T follicular helper cell (primary cell): ENCODE data around the gene LIX1.

Source experiments
- DNase-seq: peaks from one replicate; pipeline ENCODE4 v3.0.0-alpha.2; 2020; ENCODE audit warnings: low read depth

The LIX1 gene

DNA sequence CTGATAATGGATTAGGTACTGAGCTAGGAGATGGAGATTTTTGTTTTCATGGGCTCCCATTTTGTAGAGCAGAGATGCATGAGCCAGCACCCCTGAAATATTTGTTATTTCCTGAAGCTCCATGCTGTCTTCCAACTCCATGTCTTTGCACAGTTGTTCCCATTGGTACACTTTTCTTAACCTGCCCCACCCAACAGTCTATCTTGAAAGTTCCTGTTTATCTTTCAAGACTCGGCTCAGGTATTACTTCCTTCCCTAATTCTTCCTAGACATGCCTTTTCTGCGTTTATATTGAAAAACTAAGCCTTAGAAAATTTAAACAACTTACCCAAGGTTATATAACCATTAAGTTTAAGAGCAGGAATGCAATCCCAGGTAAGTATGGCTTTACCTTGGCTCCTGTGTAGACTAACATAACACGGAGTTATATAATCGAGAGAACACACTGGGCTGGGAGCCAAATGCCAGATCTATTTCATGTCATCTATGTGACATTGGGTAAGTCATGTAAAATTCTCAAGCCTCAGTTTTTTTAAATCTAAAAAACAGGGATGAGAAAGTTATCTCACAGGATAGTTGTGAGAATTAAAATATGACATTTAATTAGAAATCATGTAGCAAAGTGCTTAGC lies 67.4 kb downstream of the LIX1 start:
- no peak for DNase-seq

- DNase-seq = no peak
Observed at GRCh38 chr5:97073420-97073819, 69.0 kb downstream of the LIX1 start.

- DNase-seq = no peak
Observed at GRCh38 chr5:97072696-97073095, 69.7 kb downstream of the LIX1 start.

GRCh38 chr5:97071993-97072392 lies 70.4 kb downstream of the LIX1 start:
- no peak for DNase-seq

- no peak for DNase-seq
Observed at GRCh38 chr5:97071101-97071500, 71.3 kb downstream of the LIX1 start.

- no peak for DNase-seq
Observed at GRCh38 chr5:97070234-97070633, 72.2 kb downstream of the LIX1 start.

- no peak for DNase-seq
Observed at GRCh38 chr5:97067296-97067850, 75.0 kb downstream of the LIX1 start.

GRCh38 chr5:97065475-97065874 lies 76.9 kb downstream of the LIX1 start:
- DNase-seq = no peak

- DNase-seq = no peak
Observed at GRCh38 chr5:97063251-97063650, 79.2 kb downstream of the LIX1 start.

GRCh38 chr5:97062046-97062445 lies 80.4 kb downstream of the LIX1 start:
- DNase-seq = no peak

- no peak for DNase-seq
Observed at GRCh38 chr5:97056263-97056662, 86.1 kb downstream of the LIX1 start.

GRCh38 chr5:97049175-97049574 lies 93.2 kb downstream of the LIX1 start:
- DNase-seq = no peak

- no peak for DNase-seq
Observed at GRCh38 chr5:97047076-97047475, 95.3 kb downstream of the LIX1 start.

DNA sequence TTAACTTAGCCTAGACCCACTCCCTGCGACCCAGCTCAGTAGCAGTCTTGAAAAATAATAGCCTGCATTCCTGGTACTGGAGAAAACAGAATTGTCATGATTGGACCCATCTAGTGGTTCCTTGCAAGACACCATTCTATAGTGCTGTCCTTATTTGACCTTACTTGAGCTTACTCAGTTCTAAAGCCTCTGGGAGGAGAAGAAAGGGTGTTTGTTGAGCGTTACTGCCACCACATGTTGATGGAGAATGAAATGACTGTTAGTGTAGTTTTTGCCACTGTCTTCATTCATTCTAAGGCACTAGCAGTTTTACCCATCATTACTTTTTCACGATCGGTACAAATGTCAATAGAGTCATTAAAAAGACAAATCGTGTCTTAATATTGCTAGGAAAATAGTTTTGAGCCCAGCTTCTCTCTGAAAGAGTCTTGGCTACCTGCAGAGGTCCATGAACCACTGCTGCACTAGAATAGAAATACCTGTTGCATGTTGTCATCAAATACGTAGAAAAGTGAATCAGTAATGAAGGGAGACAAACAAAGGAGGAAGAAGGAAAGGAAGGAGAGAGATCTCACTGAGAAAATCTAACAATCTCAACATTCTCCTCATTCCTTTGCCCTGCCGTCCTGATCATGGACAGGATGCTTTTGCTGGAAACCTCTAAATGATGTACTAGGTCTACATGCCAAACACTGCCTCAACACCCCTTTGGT lies 96.0 kb downstream of the LIX1 start:
- no peak for DNase-seq

DNA sequence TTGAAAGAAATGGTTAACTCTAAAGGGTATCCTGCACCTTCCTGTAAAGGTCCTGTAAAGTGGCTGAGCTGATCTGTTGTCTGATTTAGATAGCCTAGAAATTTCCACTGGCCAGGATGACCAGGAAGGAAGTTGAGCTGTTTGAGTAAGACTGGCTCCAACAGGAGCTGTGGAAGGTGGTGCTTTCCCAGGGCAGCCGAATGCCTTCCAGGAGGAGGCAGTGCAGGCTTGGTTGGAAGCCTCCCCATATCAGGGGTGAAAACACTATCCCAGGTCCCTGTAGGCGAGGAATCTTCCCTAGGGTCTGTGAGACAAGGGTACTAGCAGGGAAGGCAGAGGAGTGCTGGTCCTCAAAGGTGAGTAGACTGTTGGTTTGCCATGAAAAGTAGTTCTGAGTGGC lies 98.4 kb downstream of the LIX1 start:
- DNase-seq = no peak

- no peak for DNase-seq
Observed at GRCh38 chr5:97043511-97043910, 98.9 kb downstream of the LIX1 start.

DNA sequence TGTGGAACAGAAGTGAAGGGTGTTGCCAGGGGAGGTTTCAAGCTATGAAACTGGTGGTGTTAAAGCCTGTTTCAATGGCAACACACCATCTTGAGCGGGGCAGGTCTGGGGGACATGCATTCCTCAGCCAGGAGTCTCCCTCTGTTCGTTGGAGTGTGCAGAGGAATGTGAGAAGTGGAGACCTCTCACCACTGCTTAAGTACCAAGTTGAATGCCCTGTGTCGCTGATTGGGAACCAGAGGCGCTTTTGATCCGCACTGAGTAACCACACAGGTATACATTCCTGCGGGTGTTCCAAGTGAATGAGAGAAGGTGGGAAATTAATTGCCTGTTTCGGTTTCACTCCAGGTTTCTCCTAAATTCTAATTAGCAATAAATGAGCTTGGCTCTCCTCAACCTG lies 99.4 kb downstream of the LIX1 start:
- DNase-seq = no peak
